Measurements from ENCODE around the gene SNX25.

SNX25 gene

DNA sequence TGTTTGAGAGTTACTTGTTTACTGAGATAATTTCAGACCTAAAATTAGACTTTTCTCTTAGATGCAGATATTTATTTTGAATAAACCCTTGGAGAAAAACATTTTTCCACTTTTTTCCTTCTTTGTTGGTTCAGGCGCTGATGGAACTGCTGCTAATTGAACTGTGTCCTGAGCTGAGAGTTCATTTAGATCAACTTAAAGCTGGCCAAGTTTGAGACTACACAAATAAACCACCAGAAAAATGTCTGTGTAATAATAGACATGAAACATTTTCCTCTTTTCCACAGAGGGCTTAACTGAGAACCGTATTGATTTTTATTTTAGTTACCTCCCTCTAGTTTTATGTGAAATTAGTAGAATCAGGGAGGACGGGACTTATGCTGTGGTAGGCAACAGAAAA, 153.9 kb downstream of the SNX25 start:
- in situ Hi-C loops (cut with HindIII; ENCODE audit: low sequenced_read_pairs), result no loop called here

DNA sequence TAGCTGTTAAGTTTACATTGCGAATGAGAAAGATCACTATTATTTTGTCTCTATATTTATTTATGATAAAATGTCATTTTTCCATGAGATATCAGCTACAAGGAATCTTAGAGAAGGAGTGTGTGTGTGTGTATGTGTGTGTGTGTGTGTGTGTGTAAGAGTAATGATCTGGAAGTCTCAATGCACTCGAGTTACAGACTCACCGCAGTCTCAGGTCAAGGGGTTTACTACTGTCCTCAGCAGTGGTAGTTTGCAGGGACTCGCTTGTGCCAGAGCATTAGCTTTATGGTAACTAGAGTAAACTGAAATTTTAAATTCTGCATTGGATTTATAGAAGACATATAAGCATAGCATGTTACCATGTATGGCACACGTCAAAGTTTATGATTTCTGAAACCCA, 155.5 kb downstream of the SNX25 start:
- in situ Hi-C loops (cut with HindIII; ENCODE audit: low sequenced_read_pairs), result no loop called here

DNA sequence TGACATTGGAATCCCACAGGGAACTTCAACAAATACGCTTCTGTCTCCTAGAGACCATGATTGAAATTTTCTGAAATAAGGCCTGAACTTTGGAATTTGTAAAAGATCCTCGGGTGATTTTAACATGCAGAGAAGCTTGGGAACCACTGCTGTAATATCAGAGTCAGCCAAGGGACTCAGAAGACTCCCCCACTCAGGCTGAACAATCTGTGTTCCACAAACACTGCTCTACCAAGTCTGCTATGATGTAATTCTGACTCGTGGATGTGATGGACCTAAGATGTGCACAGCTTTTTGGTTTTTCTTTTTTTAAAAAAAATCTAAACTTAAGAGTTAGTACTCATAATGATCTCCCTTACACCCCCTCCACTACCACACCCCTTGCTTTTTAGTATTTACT, 160.3 kb downstream of the SNX25 start:
- in situ Hi-C loops (cut with HindIII; ENCODE audit: low sequenced_read_pairs), result no loop called here

DNA sequence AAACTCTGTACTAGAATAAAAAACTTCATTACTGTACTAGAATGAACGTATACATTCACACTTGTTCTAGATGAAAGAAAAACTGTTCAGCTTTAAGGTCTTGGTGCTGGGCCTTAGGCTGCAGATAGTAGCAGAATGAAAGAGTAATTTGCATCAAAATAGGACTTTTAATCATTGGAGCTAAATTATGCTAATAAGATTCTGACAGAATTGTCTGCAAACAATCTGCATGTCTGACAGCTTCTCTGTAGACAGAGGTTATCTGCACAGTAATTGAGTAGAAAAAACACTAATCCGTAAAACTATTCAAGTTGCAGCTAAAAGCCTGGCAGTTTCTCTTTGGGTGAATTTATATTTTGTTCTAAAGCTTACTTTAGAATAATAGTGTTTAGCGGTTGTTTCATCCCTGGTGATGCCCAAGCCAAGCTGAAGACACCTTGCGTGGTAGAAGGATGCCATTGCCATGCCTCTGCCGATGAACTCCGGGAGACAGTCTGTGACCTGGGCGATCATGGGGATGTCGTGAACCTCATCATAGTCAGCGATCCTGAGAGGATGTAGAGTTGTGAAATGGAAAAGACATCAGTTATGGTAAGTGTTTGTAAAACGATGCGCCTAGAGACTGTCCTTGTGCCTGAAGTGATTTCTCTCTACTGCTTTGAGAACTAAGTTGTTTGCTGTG, 161.0 kb downstream of the SNX25 start:
- in situ Hi-C loops (cut with HindIII; ENCODE audit: low sequenced_read_pairs), result no loop called here

DNA sequence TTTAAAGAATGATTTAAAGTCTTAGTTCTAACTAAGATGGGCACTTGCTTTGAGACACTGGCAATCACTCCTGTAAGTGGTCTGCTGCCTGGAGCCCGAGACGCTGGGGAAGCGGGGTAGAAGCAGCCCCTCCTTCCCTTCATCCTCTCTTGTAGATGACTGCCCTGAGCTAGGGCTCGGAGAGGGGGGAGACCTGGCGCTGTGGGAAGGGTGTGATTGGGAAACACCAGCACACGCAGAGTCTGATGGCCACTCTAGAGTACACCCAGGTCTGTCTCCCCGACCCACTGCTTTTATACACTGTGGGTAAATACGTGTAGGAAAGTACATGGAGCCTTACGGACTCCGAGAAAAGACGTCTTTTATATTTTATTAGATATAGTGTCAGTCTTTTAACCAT, 162.3 kb downstream of the SNX25 start:
- in situ Hi-C loops (cut with HindIII; ENCODE audit: low sequenced_read_pairs), result no loop called here

DNA sequence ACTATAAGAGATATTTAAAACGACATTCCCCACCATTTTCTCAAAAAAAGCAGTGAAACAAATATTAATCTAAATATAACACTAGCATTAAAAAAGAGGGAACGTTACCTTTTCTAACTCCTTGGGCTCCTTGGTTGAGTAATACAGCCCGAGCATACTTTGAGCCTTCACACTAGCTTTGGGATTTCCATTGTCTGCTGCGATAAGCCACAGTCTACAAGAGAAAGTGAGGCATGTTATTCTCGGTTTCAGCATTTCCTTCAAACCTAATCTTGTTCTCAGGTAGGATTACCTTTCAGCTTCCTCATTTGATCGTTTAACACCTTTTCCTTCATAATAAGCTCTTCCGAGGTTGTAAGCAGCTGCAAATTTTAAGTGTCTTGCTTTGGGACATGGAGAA, 164.6 kb downstream of the SNX25 start:
- in situ Hi-C loops (cut with HindIII; ENCODE audit: low sequenced_read_pairs), result no loop called here

DNA sequence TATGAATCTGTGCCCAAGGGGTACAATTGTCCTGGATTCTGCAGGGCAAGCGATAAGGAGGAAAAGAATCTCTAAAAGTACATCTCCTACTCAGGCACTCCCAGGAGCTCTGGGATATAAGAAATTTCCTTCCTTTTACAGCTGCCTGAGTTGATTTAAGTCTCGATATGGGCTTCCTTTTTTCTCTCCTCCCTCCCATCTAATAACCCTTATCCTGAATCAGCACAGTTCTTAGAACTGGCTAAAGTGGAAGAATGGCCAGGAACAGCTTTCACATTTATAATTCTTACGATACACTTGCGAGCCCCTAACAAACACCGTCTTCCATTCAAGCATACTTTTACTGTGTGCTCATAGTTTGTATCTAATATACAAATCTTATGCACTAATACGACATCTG, 165.2 kb downstream of the SNX25 start:
- in situ Hi-C loops (cut with HindIII; ENCODE audit: low sequenced_read_pairs), result no loop called here

DNA sequence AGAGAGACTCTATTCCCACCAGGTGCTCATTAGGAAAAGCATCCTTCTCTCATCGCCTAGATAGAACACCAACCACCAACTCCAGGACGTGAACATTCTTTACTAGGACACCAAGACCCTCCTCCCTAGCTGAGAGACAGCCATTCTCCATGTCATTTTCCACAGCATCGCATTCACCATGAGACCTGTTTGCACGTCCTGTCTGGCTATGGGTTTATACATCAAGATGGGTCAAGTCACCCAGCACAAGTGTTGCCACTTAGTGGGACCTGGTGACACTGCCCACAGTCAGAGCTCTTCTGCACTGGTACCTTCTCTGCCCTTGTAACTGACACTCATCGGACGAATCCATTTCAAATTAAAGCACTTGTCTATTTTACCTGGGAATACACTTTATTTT, 168.9 kb downstream of the SNX25 start:
- in situ Hi-C loops (cut with HindIII; ENCODE audit: low sequenced_read_pairs), result no loop called here

DNA sequence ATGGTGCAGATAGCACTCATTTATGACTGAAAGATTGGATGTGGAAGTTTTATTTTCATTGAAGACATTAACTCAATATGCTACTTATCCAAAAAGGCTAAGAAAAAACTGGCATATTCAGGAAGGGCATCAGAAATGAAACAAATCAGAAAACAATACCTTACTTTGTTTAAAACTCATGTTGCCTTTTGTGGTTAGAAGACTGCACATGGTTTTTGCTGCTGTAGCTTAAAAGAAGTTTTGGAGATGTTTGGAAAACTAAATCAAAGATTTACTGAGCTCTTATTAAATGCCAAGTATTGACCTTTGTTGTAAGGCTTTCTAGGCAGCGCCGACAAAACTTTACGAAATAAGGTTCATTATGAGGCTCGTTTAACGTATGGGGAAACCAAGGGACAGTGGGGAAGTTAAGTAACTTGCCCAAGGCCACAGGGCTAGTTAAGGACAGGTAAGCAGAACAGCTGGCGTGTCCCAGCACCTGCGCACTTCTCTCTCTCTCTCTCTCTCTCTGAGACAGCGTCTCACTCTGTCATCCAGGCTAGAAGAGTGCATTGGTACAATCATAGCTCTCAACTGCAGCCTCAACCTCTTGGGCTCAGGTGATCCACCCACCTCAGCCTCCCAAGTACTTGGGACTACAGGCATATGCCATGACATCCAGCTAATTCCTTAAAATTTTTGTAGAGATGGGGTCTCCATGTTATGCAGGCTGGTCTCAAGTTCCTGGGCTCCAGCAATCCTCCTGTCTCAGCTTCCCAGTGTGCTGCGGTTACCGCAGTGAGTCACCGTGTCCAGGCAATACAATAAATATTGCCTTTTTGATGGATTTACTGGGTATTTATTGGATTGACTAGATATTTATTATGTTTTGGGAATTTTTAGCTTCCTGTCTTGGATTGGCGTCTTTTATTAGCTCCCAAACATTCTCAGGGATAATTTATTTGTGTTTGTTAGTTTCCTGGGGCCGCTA, 170.2 kb downstream of the SNX25 start:
- in situ Hi-C loops (cut with HindIII; ENCODE audit: low sequenced_read_pairs), result no loop called here

DNA sequence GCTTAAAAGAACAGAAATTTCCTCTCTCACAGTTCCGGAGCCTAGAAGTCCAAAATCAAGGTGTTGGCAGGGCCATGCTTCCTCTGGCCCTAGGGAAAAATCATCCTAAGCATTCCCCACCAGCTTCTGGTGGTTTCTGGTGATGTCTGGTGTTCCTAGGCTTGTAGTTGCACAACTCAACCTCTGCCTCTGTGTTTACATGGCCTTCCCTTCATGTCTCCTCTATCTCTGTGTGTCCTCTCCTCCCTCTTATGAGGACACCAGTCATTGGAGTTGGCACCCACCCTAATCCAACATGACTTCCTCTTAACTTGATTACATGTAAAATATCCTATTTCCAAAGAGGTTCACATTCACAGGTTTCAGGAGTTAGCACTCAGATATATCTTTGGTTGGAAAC, 170.9 kb downstream of the SNX25 start:
- in situ Hi-C loops (cut with HindIII; ENCODE audit: low sequenced_read_pairs), result no loop called here

DNA sequence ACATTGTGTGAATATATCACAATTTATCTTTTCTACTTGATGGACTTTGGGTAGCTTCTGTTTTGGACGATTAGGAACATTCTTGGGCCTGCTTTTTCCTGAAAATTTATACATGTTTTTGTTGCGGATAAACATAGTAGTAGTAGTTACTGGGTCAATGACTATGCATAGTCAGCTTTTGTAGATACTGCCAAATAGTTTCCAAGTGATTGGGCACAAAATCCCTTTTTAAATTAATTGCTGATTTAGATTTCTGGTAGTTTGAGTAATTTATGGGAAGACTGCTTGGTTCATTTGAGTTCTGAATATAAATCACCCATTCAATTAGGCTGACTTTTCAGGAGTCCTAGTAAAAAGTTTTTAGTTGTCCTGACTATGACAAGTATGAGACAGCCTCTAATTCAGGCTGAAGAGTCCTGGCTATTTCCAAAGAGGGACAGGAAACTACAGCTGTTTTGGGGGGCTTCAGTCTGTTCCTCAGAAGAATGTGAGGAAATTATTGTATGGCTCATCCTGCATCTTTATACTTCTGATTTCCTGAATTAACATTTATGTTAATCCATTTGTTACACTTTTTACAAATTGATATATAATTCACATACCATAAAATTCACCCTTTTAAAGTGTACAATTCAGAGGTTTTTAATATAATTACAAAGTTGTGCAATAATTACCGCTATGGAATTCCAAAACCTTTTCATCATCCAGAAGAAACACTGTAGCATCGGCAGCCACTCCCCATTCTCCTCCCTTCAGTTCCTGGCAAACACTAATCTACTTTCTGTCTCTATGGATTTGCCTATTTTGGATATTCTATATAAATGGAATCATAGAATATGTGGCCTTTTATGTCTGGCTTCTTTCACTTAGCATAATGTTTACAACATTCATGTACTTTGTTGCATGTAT, 172.1 kb downstream of the SNX25 start:
- in situ Hi-C loops (cut with HindIII; ENCODE audit: low sequenced_read_pairs), result no loop called here

DNA sequence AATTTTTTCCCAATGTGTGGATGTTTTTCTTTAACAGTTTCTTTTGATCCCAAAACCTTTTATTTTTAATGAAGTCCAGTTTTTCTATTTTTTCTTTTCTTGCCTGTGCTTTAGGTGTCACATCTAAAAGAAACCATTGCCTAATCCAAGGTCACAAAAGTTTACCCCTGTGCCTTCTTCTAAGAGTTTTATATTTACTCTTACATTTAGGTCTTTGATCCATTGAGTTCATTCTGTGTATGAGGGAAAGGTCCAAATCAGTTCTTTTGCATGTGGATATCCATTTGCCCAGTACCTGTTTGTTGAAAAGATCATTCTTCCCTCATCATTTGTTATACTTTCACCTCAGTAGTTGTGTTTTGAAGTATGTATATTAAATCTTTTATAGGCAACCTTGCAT, 173.4 kb downstream of the SNX25 start:
- in situ Hi-C loops (cut with HindIII; ENCODE audit: low sequenced_read_pairs), result no loop called here

DNA sequence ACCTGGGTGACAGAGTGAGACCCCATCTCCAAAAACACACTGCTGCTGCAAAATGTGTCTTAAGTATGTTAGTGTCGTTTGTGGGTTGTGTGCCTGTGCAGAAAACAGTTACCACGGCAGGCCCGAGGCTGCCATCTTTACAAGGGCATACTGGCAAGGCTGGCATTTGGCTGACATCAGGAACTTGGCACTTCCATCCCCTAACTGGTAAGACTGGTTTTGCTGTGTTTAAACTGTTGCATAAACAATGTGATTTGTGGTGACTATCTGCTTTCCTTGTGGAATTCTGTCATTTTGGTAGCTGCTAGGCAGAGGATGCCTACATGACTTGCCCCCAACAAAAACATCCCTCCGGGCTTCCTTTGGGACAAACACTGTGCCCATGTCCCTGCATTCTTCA, 174.1 kb downstream of the SNX25 start:
- in situ Hi-C loops (cut with HindIII; ENCODE audit: low sequenced_read_pairs), result no loop called here

DNA sequence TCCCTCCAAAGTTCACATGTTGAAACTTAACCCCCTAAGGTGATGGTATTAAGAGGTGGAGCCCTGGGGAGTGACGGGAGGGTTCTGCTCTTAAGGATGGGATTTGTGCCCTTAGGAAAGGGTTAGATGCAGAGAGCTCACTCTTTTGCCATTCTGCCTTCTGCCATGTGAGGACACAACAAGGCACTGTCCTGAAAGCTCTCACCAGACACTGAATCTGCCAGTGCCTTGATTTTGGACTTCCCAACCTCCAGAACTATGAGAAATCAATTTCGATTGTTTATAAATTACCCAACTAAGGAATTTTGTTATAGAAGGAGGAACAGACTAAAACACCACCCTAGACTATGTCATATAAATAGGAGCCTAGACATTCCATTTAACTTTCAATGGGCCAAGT, 174.7 kb downstream of the SNX25 start:
- in situ Hi-C loops (cut with HindIII; ENCODE audit: low sequenced_read_pairs), result no loop called here

DNA sequence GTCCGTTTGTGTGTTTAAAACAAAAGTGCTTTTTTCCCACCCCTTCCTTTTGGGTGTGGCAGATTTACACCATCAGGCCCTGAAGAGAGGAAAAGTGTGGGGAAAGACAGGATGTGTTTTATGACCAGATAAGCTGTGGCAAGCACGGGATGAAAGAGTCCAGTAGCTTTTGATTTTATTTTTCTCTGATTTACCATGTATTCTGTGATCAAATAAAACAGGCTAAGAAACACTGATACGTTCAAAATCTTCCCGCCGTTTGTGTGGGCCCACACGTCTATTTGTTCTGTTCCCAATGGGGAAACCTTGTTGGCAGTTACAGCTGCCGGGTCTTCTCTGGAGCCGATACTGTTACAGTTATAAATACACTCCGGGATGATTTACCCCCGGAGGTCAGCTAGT, 175.5 kb downstream of the SNX25 start:
- in situ Hi-C loops (cut with HindIII; ENCODE audit: low sequenced_read_pairs), result no loop called here

DNA sequence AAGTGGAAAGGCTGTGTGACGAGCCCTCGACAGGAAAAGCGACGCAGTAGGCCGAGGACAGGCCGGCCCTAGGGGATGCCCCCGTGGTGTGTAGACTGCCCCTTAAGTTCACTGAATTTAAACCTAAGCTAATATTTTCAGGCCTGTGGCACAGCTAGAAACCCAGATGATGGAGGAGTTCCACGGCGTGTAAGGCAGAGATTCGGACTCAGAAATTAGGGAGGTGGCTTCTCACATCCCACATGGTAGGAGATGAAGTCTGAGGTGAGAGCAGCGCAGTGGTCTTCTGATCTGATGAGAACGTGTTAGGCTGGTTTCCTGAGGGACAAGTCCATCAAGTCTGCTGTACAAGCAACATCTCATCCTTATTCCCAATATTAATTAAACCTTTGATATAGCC, 178.6 kb downstream of the SNX25 start:
- in situ Hi-C loops (cut with HindIII; ENCODE audit: low sequenced_read_pairs), result no loop called here

DNA sequence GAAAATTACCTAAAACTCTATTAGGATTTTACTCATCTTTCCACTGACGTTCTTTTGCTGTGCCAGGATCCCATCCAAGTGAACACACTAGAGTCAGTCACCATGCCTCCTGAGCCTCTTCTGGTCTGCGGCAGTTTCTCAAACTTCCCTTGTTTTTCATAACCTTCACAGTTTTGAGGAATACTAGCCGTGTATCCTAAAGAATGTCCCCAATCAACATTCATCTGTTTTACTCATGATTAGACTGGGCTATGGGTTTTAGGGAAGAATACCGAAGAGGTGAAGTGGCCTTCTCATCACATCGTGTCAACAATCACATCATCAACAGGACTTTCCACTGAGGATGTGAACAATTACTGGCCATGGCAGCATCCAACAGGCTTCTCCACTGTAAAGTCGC, 181.5 kb downstream of the SNX25 start:
- in situ Hi-C loops (cut with HindIII; ENCODE audit: low sequenced_read_pairs), result no loop called here

DNA sequence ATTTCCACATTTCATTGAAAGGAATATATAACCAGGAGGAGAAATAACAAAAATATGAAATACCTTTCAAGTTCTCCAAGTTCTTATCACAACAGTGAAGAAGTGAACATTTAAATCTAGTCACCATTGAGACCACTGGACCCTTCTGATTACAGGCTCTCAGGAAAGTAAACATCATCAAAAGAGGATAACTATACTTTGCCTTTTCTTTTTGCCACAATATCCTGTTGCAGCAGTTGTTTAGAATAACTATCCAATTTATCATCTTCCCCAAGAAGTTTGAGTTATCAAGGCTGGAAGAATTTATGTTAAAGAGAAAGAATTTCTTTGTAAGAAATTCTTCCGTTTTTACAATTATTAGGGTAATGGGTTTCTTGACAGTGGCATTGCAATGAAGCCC, 182.8 kb downstream of the SNX25 start:
- in situ Hi-C loops (cut with HindIII; ENCODE audit: low sequenced_read_pairs), result no loop called here

DNA sequence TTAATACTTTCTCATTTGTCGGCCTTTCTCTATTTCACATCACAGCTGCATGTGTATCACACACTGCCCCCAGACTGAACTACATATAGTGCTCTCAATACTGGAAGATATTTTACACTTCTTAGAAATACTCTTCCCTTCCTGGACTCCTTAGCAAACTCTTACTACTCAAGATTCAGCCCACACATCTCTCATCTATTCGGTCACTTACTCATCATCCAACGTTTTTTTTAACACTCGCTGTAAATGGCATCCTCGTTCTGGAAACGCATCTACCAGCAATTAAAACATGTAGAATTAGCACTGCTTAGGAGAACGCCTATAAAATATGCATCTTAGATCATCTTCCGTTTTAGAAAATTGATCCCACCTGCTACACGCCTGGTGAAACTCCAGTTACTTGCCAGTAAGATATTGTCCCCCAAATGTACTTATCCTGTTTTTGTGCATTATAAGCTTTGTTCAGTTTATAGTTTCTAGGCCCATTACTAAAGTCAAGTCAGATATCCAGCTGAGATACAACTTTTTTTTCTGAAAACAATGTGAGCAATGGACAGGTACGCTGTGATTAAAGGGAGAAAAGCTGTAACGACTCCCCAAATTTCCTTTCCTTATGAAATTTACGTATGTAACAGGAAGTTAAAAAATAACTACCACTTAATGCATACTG, 185.3 kb downstream of the SNX25 start:
- in situ Hi-C loops (cut with HindIII; ENCODE audit: low sequenced_read_pairs), result loop anchor here (5.0 kb wide), 2 partner anchors 78 to 87 kb away; partner anchors contain the start of gene CCDC110

DNA sequence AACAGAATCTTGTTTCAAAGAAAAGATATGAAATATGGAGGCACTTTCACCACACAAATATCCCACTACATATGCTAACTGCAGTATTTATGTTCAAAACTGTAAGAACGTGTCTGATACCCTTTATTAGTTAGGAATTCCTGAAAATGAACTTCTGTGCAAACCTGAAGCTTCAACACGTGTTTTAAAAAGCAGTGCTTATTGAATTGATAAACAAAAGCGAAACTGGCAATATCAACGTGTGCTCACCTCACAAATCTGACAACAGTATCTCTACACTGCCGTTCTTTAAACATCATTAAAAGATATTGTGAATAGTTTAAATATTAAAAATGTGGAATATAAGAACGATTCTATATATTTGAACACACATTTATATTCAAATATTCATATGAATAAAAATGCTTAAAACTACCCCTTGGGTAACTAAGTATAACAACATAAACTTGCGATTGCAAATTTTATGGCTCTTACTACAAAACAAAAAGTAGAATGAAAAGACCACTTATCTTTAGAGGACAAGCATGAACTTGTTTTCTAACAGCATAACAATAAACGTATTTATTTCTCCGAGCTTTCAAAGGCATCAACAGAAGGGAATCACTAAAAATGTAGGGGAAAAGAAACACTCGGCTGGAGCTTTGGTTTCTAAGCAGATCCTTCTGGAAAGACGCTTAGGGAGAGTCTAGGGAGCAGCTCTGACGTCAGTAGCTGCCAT, 186.0 kb downstream of the SNX25 start, which contains the start of gene LRP2BP:
Gene LRP2BP, minus strand, starts transcription at position 687 of the 718 bp plus-strand sequence. CDS start 17,738 bp downstream, outside the sequence.
- in situ Hi-C loops (cut with HindIII; ENCODE audit: low sequenced_read_pairs), result loop anchor here (5.0 kb wide), 2 partner anchors 77 to 88 kb away; partner anchors contain the start of gene CCDC110

Data from endothelial cell of hepatic sinusoid (primary cell).